ENCODE results near the gene EML6.

Gene EML6

GRCh38 chr2:55006306-55006705, 282.8 kb downstream of the EML6 start:
- H3K4me3 Mint-ChIP-seq = no peak overlapping the region
- no peaks in the 10 kb centered on the region for H3K36me3 Mint-ChIP-seq
- H3K4me1 Mint-ChIP-seq = peaks cover 26 to 62% of the 10 kb centered on the region in 2 donors
- DNase-seq (no peak), ATAC-seq (replicated peaks) (no peak)
- no peak overlapping the region for H3K27ac Mint-ChIP-seq
- H3K27me3 Mint-ChIP-seq = no peaks in the 10 kb centered on the region
- H3K9me3 Mint-ChIP-seq = no peaks in the 10 kb centered on the region

- ATAC-seq (replicated peaks) = peak; percentile 15 to 21
- Mint-ChIP-seq H3K27me3 (no peaks in the 10 kb centered on the region), H3K4me3 (peak overlapping the region; percentile 82 to 88), H3K9me3 (no peaks in the 10 kb centered on the region), H3K4me1 (peaks cover 27 to 62% of the 10 kb centered on the region in 2 donors), H3K36me3 (no peaks in the 10 kb centered on the region), H3K27ac (peak overlapping the region; percentile 80)
- DNase-seq = no peak
These were observed 286.0 kb downstream of the EML6 start for GRCh38 chr2:55009277-55010060.

- peak overlapping the region; percentile 82 to 88 for H3K4me3 Mint-ChIP-seq
- ATAC-seq (replicated peaks) (peak; percentile 98 to 100), DNase-seq (peak; percentile 24)
- H3K9me3 Mint-ChIP-seq = no peaks in the 10 kb centered on the region
- peaks cover 24 to 60% of the 10 kb centered on the region in 2 donors for H3K4me1 Mint-ChIP-seq
- no peaks in the 10 kb centered on the region for H3K27me3 Mint-ChIP-seq
- H3K27ac Mint-ChIP-seq = peak overlapping the region; percentile 80
- peaks cover 0 to 3% of the 10 kb centered on the region in 2 donors for H3K36me3 Mint-ChIP-seq
These were observed 286.7 kb downstream of the EML6 start for GRCh38 chr2:55010149-55010591.

- H3K36me3 Mint-ChIP-seq = peaks cover 0 to 6% of the 10 kb centered on the region in 2 donors
- no peak overlapping the region for H3K4me3 Mint-ChIP-seq
- no peak overlapping the region for H3K27ac Mint-ChIP-seq
- H3K4me1 Mint-ChIP-seq = peaks cover 27 to 61% of the 10 kb centered on the region in 2 donors
- no peaks in the 10 kb centered on the region for H3K9me3 Mint-ChIP-seq
- ATAC-seq (replicated peaks) (no peak), DNase-seq (no peak)
- no peaks in the 10 kb centered on the region for H3K27me3 Mint-ChIP-seq
These were observed 287.5 kb downstream of the EML6 start for GRCh38 chr2:55010915-55011314.

- Mint-ChIP-seq H3K27ac (no peak overlapping the region), H3K27me3 (no peaks in the 10 kb centered on the region), H3K36me3 (peaks cover 0 to 6% of the 10 kb centered on the region in 2 donors), H3K9me3 (no peaks in the 10 kb centered on the region), H3K4me1 (peaks cover 20 to 49% of the 10 kb centered on the region in 2 donors), H3K4me3 (no peak overlapping the region)
- no peak for ATAC-seq (replicated peaks)
- no peak for DNase-seq
These were observed 288.6 kb downstream of the EML6 start for GRCh38 chr2:55011831-55012671.

- H3K4me1 Mint-ChIP-seq = peaks cover 17 to 43% of the 10 kb centered on the region in 2 donors
- ATAC-seq (replicated peaks) = no peak
- peaks cover 0 to 6% of the 10 kb centered on the region in 2 donors for H3K36me3 Mint-ChIP-seq
- H3K9me3 Mint-ChIP-seq = no peaks in the 10 kb centered on the region
- no peak overlapping the region for H3K4me3 Mint-ChIP-seq
- H3K27me3 Mint-ChIP-seq = no peaks in the 10 kb centered on the region
- DNase-seq = no peak
- H3K27ac Mint-ChIP-seq = no peak overlapping the region
These were observed 289.4 kb downstream of the EML6 start for GRCh38 chr2:55012672-55013484.

DNA sequence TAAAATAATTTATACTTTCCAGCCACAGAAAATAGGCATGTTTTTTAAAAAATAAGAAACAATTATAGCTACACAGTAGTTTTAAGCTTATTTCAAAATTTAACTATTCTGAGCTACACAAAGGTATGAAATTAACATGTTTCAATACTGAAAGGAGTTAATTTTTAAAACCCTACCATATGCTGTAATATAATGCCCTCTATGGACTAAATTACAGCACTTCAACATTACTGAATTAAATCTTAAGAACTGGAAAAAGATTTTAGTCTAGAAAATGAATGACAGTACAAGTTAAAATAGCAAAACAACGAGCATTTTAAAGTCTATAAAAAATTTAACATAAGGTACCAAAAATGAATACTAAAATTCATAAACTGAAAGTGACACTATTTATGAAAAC, 290.5 kb downstream of the EML6 start:
- H3K27ac Mint-ChIP-seq = no peak overlapping the region
- peaks cover 0 to 7% of the 10 kb centered on the region in 2 donors for H3K36me3 Mint-ChIP-seq
- no peak overlapping the region for H3K4me3 Mint-ChIP-seq
- ATAC-seq (replicated peaks) (no peak), DNase-seq (no peak)
- peaks cover 15 to 51% of the 10 kb centered on the region in 2 donors for H3K4me1 Mint-ChIP-seq
- no peaks in the 10 kb centered on the region for H3K27me3 Mint-ChIP-seq
- H3K9me3 Mint-ChIP-seq = no peaks in the 10 kb centered on the region

DNA sequence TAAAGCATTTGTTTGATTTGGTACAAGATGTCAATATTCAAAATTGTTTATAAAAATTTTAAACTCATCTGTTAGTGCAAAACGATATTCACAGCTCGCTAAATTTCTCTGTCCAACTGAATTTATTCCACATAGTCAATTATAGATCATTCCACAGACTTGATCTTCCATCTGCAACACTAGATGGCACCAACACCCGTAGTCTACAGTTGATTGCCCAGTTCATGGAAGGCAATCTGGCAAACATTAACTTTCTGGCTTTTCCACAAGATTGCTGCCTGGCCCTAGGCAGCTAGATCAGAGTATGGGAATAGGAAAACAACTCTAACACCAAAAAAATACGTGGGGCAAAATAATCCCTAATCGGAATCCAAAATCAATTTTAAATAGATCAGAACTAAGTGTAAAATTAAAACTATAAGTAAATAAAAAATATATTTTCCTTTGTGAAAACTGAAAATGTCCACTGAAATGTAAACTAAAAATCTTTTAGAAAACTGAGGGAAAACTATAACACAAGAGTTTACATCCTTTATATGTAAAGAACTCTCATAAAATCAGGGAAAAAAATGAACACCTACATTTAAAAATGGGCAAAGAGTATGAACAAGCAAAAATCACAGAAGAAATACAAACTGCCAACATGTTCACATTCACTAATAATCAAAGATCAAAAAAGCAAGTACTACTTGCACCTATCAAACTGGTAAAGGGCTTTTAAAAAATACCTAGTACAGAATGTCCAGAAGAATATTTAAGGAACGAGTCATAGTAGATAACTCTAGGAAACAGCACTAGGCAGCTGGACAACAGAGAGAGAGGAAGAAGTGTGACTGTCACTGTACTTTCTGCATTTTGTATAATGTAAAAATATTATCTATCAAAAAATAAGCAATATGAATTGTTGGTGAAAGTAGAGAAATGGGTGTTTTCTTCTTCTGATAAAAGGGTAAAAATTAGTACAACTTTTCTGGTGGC, 291.8 kb downstream of the EML6 start:
- Mint-ChIP-seq H3K4me1 (peaks cover 24 to 54% of the 10 kb centered on the region in 2 donors), H3K27me3 (no peaks in the 10 kb centered on the region), H3K27ac (no peak overlapping the region), H3K9me3 (no peaks in the 10 kb centered on the region), H3K36me3 (peaks cover 5 to 19% of the 10 kb centered on the region in 2 donors), H3K4me3 (no peak overlapping the region)
- DNase-seq (peak; percentile 9), ATAC-seq (replicated peaks) (peak in 1 of 2 donors; percentile 52)

GRCh38 chr2:55017428-55017827, 294.0 kb downstream of the EML6 start:
- Mint-ChIP-seq H3K27ac (no peak overlapping the region), H3K27me3 (no peaks in the 10 kb centered on the region), H3K4me1 (peaks cover 22 to 39% of the 10 kb centered on the region in 2 donors), H3K9me3 (no peaks in the 10 kb centered on the region), H3K36me3 (peaks cover 5 to 24% of the 10 kb centered on the region in 2 donors), H3K4me3 (no peak overlapping the region)
- ATAC-seq (replicated peaks) (no peak), DNase-seq (no peak)

- Mint-ChIP-seq H3K9me3 (no peaks in the 10 kb centered on the region), H3K4me1 (peaks cover 22 to 39% of the 10 kb centered on the region in 2 donors), H3K4me3 (no peak overlapping the region), H3K27ac (no peak overlapping the region), H3K36me3 (peaks cover 5 to 24% of the 10 kb centered on the region in 2 donors), H3K27me3 (no peaks in the 10 kb centered on the region)
- no peak for DNase-seq
- ATAC-seq (replicated peaks) = no peak
These were observed 294.4 kb downstream of the EML6 start for GRCh38 chr2:55017880-55018279.

- DNase-seq = no peak
- H3K9me3 Mint-ChIP-seq = no peaks in the 10 kb centered on the region
- peaks cover 20 to 39% of the 10 kb centered on the region in 2 donors for H3K4me1 Mint-ChIP-seq
- ATAC-seq (replicated peaks) = no peak
- no peak overlapping the region for H3K4me3 Mint-ChIP-seq
- no peaks in the 10 kb centered on the region for H3K27me3 Mint-ChIP-seq
- H3K36me3 Mint-ChIP-seq = peaks cover 5 to 24% of the 10 kb centered on the region in 2 donors
- H3K27ac Mint-ChIP-seq = no peak overlapping the region
These were observed 295.2 kb downstream of the EML6 start for GRCh38 chr2:55018619-55019018.

- peak; percentile 45 to 59 for ATAC-seq (replicated peaks)
- Mint-ChIP-seq H3K9me3 (no peaks in the 10 kb centered on the region), H3K4me3 (peak overlapping the region in 1 of 2 donors; percentile 2), H3K36me3 (peaks cover 5 to 24% of the 10 kb centered on the region in 2 donors), H3K27me3 (no peaks in the 10 kb centered on the region), H3K4me1 (peaks cover 20 to 39% of the 10 kb centered on the region in 2 donors), H3K27ac (no peak overlapping the region)
- no peak for DNase-seq
These were observed 296.2 kb downstream of the EML6 start for GRCh38 chr2:55019526-55020258.

Data from stimulated activated naive B cell treated with anti-CD40 and anti-IgM and Interleukin-4, amounts not matched to agents 10 μg/mL and 1 μg/mL and 100 μg/mL, for 72 hours (primary cell).